Panc1 (cell line): Measurements from ENCODE around the gene MEX3A. TPM values are rescaled to one million over a fixed set of nuclear protein-coding genes. Genes with fewer than 3 reads are reported as not detected.

Experiments
- ATAC-seq: fragments of 200-7000 bp; cut with Tn5 transposase; 2 replicates; pipeline ENCODE4 v1.9.1; 2020; ENCODE audit warnings: mild to moderate bottlenecking, moderate library complexity
- BruUV-seq: library from RNA; stranded (reverse); fragments of 400-500 nt; replicated peaks from 2 replicates; lab custom pipeline; 2021; lab: Mats Ljungman, UMichigan
- CTCF ChIA-PET: fragments of 300-600 bp; sonication (Branson Sonifier 250); formaldehyde crosslinking; loops from one replicate; lab custom pipeline; 2022; ENCODE audit warnings: antibody characterized with exemption; lab: Charles Lee
- POLR2A ChIA-PET: fragments of 300-600 bp; sonication (Branson Sonifier 250); formaldehyde crosslinking; loops from one replicate; lab custom pipeline; 2022; ENCODE audit warnings: antibody characterized with exemption; lab: Charles Lee
- DNase-seq: peaks from one replicate; pipeline ENCODE4 v3.0.0-alpha.2; 2010; ENCODE audit warnings: low read depth, low spot score
- H3K27ac ChIP-seq: 2 replicates; pipeline ENCODE4 v1.5.1; 2011; ENCODE audit warnings: mild to moderate bottlenecking, low read length, inconsistent platforms
- H3K27me3 ChIP-seq: fragments of 200-500 bp; sonication (Bioruptor generic); 2 replicates; pipeline ENCODE4 v1.6.0; 2014; ENCODE audit warnings: low read length, inconsistent platforms; ENCODE audit not compliant: control insufficient read depth, insufficient read depth
- H3K36me3 ChIP-seq: fragments of 200-500 bp; sonication (Bioruptor generic); 2 replicates; pipeline ENCODE4 v1.5.1; 2014; ENCODE audit warnings: inconsistent platforms, mild to moderate bottlenecking, low read length, moderate library complexity; ENCODE audit not compliant: control insufficient read depth, insufficient read depth
- H3K4me1 ChIP-seq: 2 replicates; pipeline ENCODE4 v1.5.1; 2011; ENCODE audit warnings: inconsistent platforms, mild to moderate bottlenecking, low read length, moderate library complexity; ENCODE audit not compliant: control insufficient read depth, insufficient read depth
- H3K4me3 ChIP-seq, 2 experiments: 2 replicates each; pipeline ENCODE4 v1.5.1; 2011 to 2012; ENCODE audit warnings: low read depth in 2 of 2, low read length in 2 of 2, mild to moderate bottlenecking in 2 of 2, inconsistent platforms in 1 of 2, moderate library complexity in 1 of 2
- H3K9me3 ChIP-seq: fragments of 200-500 bp; sonication (Bioruptor generic); 2 replicates; pipeline ENCODE4 v1.5.1; 2014; ENCODE audit warnings: low read depth, mild to moderate bottlenecking, inconsistent platforms, low read length, moderate library complexity; ENCODE audit not compliant: control insufficient read depth, insufficient read depth
- POLR2AphosphoS5 ChIP-seq: IDR thresholded peaks from 2 replicates; pipeline ENCODE4 v1.6.1; 2012; ENCODE audit warnings: mild to moderate bottlenecking, low read depth, low read length, moderate library complexity
- SIN3A ChIP-seq: IDR thresholded peaks from 2 replicates; pipeline ENCODE4 v1.6.1; 2012; ENCODE audit warnings: low read depth, mild to moderate bottlenecking, low read length, moderate library complexity, borderline replicate concordance; ENCODE audit not compliant: insufficient read depth
- TCF7L2 ChIP-seq: IDR thresholded peaks from 2 replicates; pipeline ENCODE4 v1.6.1; 2011; ENCODE audit warnings: mild to moderate bottlenecking, low read depth, low read length, inconsistent platforms
- in situ Hi-C: cut with HindIII; loops from 2 replicates; pipeline ENCODE4 v1.10.0; 2016; ENCODE audit warnings: low sequenced_read_pairs, low pct_unique_long_range_greater_than_20kb
- intact Hi-C: fragments of 100-400 bp; cut with micrococcal nuclease; formaldehyde crosslinking; loops from one replicate; pipeline ENCODE4 v1.10.0; 2022; ENCODE audit not compliant: unreplicated experiment
- total RNA-seq: library from RNA; stranded (reverse); gene quantifications from one replicate; pipeline ENCODE4 v1.2.1, GENCODE V29; 2021; ENCODE audit not compliant: unreplicated experiment
- TF ChIP-seq, protein P1 (sequence below), 2 experiments: IDR thresholded peaks; 2 replicates each; pipeline ENCODE4 v1.6.1; 2011 to 2012; ENCODE audit warnings: low read depth in 2 of 2, control low read depth in 1 of 2, low read length in 1 of 2, mild to moderate bottlenecking in 1 of 2, moderate library complexity in 1 of 2; ENCODE audit not compliant: insufficient read depth in 1 of 2
- TF ChIP-seq, protein P2 (sequence below): fragments of 450-650 bp; IDR thresholded peaks from 2 replicates; pipeline ENCODE4 v1.5.1; 2017; ENCODE audit warnings: mild to moderate bottlenecking

The MEX3A gene
- total RNA-seq, 1 experiment from 2014 or later, result 15.8 TPM

DNA sequence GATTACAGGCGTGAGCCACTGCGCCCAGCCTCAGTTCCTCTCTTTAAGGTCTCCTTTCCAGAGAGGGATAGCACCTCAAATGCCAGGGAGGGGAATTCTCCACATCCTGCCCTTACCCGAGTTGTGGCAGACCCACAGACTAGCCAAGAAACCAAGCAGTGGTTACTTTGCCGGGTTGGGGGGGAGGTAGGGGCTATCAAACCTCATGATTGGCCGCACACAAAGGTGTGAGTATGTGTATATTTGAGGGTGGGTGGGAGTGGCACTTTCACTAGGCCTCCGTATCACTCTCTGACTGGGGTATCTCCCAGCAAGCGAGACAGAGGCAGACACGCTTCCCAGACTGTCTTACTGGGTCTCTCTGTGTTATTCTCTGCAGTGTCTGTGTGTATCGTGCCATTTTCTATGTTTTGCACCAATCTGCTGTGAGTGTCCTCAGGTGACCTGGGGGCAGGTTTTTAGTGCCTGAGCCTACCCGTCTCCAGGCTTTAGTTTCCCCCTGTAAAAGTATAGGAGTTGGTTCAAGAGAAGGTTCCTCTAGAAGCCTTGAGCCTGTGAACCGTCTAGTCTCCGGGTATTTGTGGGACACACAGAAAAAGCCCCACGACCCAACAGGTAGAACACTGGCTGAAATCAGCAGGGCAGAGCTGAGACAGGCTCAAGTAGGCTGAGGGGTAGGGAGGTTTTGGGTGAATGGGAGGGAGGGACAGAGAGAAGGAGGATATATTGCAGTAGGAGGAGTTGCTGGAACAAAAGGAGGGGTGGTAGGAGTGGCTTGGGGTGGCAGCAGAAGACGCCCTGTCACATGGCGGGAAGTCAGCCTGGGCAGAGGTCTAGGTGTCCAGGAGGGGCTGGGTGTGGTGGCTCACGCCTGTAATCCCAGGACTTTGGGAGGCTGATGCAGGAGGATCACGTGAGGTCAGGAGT, 42.6 kb upstream of the MEX3A start:
- Histone ChIP-seq H3K9me3 (no peaks in the 10 kb centered on the region), H3K4me1 (peaks cover 94% of the 10 kb centered on the region), H3K27me3 (no peaks in the 10 kb centered on the region), H3K36me3 (no peaks in the 10 kb centered on the region; the same call in 1 of the 2 replicates), H3K27ac (peak overlapping the region; percentile 95), H3K4me3 (peak overlapping the region in 1 of 2 experiments; percentile 22; a peak in 2 of 4 replicates)
- intact Hi-C loops (no loop called here), in situ Hi-C loops (no loop called here)
- DNase-seq (no peak), ATAC-seq (peak; percentile 18)
- TF ChIP-seq SIN3A (no peak), POLR2AphosphoS5 (no peak), TCF7L2 (no peak)
- TF ChIP-seq, protein P1, sequence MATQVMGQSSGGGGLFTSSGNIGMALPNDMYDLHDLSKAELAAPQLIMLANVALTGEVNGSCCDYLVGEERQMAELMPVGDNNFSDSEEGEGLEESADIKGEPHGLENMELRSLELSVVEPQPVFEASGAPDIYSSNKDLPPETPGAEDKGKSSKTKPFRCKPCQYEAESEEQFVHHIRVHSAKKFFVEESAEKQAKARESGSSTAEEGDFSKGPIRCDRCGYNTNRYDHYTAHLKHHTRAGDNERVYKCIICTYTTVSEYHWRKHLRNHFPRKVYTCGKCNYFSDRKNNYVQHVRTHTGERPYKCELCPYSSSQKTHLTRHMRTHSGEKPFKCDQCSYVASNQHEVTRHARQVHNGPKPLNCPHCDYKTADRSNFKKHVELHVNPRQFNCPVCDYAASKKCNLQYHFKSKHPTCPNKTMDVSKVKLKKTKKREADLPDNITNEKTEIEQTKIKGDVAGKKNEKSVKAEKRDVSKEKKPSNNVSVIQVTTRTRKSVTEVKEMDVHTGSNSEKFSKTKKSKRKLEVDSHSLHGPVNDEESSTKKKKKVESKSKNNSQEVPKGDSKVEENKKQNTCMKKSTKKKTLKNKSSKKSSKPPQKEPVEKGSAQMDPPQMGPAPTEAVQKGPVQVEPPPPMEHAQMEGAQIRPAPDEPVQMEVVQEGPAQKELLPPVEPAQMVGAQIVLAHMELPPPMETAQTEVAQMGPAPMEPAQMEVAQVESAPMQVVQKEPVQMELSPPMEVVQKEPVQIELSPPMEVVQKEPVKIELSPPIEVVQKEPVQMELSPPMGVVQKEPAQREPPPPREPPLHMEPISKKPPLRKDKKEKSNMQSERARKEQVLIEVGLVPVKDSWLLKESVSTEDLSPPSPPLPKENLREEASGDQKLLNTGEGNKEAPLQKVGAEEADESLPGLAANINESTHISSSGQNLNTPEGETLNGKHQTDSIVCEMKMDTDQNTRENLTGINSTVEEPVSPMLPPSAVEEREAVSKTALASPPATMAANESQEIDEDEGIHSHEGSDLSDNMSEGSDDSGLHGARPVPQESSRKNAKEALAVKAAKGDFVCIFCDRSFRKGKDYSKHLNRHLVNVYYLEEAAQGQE (IDR thresholded peaks at IDR 0.05; ENCODE audit: insufficient read depth in 1 of 2, low read depth in 2 of 2, low read length in 1 of 2), result no peak
- TF ChIP-seq, protein P2, sequence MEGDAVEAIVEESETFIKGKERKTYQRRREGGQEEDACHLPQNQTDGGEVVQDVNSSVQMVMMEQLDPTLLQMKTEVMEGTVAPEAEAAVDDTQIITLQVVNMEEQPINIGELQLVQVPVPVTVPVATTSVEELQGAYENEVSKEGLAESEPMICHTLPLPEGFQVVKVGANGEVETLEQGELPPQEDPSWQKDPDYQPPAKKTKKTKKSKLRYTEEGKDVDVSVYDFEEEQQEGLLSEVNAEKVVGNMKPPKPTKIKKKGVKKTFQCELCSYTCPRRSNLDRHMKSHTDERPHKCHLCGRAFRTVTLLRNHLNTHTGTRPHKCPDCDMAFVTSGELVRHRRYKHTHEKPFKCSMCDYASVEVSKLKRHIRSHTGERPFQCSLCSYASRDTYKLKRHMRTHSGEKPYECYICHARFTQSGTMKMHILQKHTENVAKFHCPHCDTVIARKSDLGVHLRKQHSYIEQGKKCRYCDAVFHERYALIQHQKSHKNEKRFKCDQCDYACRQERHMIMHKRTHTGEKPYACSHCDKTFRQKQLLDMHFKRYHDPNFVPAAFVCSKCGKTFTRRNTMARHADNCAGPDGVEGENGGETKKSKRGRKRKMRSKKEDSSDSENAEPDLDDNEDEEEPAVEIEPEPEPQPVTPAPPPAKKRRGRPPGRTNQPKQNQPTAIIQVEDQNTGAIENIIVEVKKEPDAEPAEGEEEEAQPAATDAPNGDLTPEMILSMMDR, result no peak
- POLR2A ChIA-PET, result no interaction called here
- CTCF ChIA-PET, result interaction anchor here (0.7 kb wide), 1 partner anchor 8 kb away, joined by 3 read pairs; no protein-coding TSS in a partner anchor
- no TSS peak for BruUV-seq

DNA sequence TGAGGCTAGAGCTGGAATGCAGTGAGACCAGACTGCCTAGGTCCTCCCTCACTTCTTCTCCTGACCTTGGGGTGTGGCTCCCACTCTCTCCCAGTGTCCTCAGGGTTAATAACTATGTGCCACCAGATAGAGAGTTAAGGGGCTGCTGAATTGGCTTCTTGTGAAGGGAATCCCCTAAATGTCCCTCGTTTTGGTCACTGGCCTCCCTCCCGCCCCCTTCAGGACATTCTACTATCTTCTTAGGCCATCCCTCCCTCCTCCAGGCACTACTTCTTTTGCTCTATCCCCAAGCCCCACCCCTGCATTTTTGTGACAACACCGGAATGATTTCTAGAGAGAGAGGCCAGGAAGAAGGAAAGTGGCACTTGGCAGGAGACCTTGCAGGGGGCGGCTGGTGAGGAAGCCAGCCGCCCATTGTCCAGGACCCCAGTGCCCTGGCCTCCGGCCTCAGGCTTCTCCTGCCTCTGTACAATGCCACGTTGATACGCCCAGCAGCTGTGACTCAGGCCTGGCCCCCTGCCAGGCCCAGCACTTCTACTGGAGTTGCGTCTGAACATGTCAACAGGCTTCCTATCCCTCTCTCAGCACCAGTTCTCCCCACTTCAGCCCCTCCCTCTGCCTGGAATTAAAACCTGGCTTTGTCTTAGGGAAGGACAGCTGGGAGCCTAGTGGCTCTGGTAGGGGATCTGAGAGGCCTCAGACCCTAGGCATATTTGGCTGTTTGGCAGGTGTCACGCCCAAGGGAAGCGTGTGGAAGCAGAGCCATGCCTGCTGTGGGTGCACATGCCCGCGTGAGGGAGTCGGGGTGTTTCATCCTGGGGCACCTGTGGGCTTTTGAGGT, 41.3 kb upstream of the MEX3A start:
- ChIA-PET CTCF (interaction anchor here (0.6 to 1.1 kb wide), 2 partner anchors 25 to 31 kb away, joined by 3 to 7 read pairs; no protein-coding TSS in a partner anchor), POLR2A (interaction anchor here (0.5 to 0.9 kb wide), 2 partner anchors 10 to 19 kb away, joined by 3 to 7 read pairs; no protein-coding TSS in a partner anchor)
- no TSS peak for BruUV-seq
- TF ChIP-seq, protein P2, result peak; percentile 71
- no peak for TF ChIP-seq TCF7L2
- TF ChIP-seq, protein P1 (IDR thresholded peaks at IDR 0.05; ENCODE audit: insufficient read depth in 1 of 2, low read depth in 2 of 2, low read length in 1 of 2), result no peak
- TF ChIP-seq POLR2AphosphoS5, result 0 out of 2 replicates have a peak, but pooled peaks have one; percentile 1
- Histone ChIP-seq H3K27ac (peak overlapping the region; percentile 95), H3K4me3 (peak overlapping the region; percentile 19 to 58; a peak in 3 of 4 replicates), H3K27me3 (no peaks in the 10 kb centered on the region), H3K36me3 (peaks cover 2% of the 10 kb centered on the region; the same call in 1 of the 2 replicates), H3K9me3 (no peaks in the 10 kb centered on the region), H3K4me1 (peaks cover 92% of the 10 kb centered on the region)
- intact Hi-C loops (no loop called here), in situ Hi-C loops (no loop called here)
- ATAC-seq (peak; percentile 54), DNase-seq (peak; percentile 88)
